Skin of body (tissue), 2 donors: Measurements from ENCODE around the gene TDRD9. TPM values are rescaled to one million over a fixed set of nuclear protein-coding genes. Genes with fewer than 3 reads are reported as not detected.

ENCODE experiments used
- DNase-seq: peaks from one replicate; lab custom pipeline; 2025; lab: John Stamatoyannopoulos, UW
- total RNA-seq: library from RNA; depleted of rRNA; stranded (reverse); fragments of >200 nt; gene quantifications from one replicate; pipeline ENCODE4 v1.2.3, GENCODE V29; 2014

Gene TDRD9
- total RNA-seq, 1 donor from 2014 or later: 0.39 TPM

DNA sequence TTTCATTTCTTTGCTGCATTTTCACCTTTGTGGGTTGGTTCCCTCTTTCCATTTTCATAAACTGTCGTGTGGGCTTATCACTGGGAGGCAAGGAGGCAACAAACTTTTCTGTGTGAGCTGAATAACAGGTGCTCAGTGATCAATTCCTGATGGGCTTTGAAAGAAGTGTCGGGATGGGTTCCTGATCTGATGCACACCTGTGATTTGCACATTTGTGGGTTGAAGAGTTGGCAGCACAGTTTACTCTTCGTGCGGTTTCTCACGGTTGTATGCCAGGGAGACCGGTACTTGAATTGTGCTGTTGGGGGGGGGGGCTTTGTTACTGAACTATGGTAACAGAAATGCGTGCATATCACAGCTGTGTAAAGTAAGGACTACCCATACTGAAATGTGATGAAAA is 141.3 kb downstream of the TDRD9 start:
- no peak for DNase-seq

DNA sequence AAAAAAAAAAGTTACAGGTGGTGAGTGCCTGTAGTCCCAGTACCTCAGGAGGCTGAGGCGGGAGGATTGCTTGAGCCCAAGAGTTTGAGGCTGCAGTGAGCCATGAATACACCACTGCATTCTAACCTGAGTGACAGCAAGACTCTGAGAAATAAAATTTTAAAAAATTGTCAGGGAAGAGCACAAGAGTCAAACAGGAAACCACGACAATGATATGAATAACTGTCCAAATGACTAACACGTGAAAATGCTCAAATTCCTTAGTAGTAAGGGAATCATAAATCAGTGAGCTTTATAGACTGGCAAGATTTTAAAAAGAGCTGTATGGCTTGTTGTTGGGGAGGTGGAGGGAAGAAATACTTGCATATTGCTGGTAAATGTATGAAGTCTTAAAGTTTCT is 144.3 kb downstream of the TDRD9 start:
- no peak for DNase-seq

DNA sequence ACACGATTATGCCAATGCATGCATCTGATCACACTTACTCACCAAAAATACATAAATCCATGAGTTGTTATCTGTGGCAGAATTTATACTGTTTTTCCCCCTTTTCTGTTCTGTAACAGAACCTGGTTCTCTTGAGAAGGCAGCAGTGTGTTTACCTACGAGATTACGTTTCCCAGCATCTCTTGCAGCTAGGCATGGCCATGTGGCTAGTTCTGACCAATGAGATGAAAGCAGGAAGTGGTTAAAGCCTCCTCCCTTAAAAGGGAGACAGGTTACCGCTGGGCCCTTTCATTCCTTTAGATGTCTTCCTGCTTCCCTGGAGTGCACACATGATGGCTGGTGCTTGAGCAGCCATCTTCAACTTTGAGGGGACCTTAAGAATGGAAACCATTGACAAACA is 145.5 kb downstream of the TDRD9 start:
- no peak for DNase-seq

DNA sequence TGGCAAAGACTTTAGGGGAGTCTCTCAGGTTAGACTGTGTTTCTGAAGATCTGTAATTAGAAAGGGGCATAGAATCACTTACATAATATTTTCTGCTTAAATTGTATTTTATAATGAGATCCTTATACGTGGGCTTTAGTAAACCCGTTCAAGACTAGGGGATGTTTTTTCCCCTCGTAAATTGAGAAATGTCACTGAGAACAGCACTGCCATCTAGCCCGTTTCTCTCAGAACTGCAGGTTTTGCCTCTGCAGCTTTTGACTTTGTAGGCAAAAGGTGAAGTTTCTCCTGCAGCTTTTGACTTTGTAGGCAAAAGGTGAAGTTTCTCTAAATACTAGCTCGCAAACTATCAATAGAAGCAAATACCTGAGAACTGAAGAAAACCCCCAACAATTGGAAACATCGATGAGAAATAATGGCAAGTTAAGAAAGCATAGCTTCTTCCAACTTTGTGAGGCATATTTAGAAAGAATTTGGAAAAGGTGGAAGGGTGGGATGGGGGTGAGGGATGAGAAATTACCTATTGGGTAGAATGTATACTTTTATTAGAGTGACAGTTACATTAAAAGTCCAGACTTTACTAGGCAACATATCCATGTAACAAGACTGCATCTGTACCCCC is 147.4 kb downstream of the TDRD9 start:
- no peak for DNase-seq

DNA sequence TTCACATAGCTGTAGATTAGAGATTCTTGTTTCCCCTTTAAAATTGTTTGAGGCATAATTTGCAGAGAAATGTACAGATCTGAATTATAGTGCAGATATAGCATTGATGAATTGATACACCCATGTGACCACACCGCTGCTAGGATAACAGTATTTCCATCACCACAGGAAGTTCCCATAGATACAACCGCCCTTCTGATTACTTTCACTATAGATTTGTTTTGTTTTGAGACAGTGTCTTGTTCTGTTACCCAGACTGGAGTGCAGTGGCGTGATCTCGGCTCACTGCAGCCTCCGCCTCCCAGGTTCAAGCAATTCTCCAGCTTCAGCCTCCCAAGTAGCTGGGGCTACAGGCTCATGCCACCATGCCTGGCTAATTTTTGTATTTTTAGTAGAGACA is 148.5 kb downstream of the TDRD9 start:
- no peak for DNase-seq

- peak; percentile 85 for DNase-seq
Measured at GRCh38 chr14:104078031-104078455, 149.8 kb downstream of the TDRD9 start.

DNA sequence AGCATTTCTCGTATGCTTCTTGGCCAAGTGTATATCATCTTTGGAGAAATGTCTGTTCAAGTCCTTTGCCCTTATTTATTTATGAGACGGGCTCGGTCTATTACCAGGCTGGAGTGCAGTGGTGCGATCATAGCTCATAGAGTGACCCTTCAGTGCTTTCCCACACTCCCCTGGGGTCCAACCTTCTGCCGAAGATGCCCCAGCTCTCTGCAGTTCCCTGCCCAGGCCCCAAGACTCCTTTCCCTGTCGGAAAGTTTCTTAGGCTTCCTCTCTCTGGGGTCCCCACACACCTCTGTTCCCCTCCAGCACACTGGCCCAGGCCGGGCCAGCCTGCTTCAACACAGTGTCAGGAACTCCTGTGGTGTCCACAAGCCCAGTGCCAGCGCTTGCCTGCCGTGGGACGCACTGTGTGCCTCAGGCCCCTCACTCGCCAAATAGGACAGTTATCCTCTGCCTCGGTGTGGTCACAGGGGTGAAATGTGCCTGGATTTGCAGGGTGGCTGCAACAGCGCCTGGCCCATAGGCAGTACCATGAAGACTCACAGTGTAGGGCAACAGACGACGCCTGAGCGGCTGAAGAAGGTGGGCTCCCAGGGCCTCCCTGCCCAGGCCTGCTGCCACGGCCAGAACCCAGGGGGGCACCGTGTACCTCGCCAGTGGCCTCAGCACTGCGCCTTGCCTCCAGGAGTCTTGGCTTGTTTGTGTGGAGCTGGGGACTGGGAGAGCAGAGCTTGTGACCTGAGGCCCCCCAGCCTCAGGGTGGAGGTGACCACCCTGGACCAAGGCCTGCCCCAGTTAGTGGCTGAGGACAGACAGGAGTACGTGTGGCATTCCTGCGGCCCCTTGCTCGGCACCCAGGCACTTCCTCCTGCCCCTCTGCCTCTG is 152.4 kb downstream of the TDRD9 start:
- DNase-seq: no peak

DNA sequence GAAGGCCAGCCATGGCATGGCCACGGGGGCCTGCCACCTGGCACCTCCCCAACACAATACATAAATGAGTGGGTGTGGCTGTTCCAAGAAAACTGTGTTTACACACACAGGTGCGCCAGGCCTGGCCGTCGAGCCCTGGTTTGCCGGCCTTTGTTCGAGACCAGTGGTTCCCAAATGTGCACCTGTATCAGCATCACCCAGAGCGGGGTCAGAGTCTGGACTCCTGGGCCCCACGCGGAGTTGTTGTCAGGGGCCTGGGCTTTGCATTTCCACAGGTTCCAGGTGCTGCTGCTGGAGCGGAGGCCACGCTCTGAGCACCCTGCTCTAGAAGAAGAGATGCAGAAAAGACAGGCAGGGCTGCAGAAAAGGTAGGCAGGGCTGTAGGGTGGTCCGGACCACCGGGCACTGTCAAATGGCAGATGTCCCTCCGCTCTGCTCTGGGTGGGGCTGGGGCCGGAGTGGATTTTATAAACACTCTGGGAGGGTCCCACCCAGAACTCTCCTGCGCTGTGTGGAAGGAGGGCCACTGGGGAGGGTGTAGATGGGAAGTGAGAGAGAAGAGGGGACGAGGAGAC is 153.1 kb downstream of the TDRD9 start:
- DNase-seq: no peak

DNA sequence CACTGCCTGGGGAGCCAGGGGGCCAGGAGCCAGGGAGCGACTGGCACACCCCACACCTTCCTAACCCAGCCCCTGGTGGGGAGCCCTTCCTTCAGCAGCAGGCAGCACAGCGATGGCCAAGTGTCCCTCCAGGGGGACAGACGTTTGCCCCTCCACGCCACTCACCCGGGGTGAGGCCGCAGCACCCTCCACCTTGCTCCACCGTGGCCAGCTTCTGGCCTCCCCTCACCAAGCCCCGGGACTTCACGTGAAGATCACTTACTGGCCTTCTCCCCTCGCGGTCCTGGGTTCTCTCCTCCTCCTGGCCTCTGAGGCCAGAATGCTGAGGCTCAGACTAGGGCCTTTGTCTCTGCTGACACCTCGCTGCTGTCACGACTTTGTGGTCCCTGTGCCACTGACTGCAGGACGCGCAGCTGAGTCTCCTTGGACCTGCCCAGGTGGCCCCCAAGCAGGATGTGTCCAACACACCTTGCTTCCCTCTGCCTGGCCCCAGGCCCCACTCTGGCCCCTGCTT is 153.8 kb downstream of the TDRD9 start:
- no peak for DNase-seq

- no peak for DNase-seq
Measured at GRCh38 chr14:104082807-104083206, 154.6 kb downstream of the TDRD9 start.

DNA sequence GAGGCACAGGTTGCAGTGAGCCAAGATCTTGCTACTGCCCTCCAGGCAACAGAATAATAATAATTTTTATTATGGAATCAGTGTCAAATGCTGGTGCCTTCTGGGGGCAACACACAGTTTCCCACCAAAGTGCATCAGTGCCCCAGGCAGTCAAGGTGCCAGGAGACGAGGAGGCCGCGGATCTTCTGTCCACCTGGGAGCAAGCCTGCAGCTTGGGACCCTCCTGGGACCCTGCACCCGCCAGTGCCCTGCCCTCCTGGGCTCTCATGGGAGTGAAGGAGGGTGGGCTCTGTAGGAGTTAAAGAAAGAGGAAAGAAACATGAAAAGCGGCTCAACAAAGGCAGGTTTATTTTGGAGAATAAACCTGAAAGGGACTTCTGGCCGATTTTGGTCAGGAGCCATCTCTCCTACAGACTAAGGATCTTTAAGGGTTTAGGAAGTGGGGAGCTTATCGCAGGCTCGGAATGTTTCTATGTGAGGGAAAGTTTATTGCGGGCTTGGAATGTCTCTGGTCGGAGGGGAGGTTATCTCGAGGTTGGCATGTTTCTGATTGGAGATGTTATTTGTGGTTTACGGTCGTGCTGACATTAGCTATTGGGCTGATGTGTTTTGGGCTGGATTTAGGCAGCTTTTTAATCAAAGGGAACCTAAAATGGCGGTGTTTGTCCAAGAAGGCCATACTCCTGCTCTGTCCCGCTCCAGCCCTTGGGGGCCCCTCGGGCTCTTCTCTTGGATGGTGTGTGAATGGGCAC is 156.2 kb downstream of the TDRD9 start:
- DNase-seq: no peak

- no peak for DNase-seq
Measured at GRCh38 chr14:104085032-104085888, 157.0 kb downstream of the TDRD9 start, which contains the start of gene ASPG. TSS of gene ASPG (plus strand) at chr14:104085700. CDS start at chr14:104085771, 71 bp downstream.

DNA sequence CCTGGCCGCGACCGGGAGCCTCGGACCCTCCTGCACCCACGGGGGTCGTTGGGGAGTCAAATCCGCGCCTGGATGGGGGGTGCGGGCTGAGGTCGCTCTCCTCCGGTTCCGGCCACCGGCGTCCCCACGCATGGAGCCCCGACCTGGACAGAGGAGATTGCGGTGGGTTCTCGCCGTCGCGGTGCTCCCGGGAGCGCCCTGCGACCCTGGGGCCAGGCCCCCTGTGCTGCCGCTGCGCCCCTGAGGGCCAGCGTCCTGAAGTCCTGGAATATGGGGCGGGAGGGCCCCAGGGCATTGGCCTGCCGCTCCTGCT is 157.6 kb downstream of the TDRD9 start:
- DNase-seq: no peak

DNA sequence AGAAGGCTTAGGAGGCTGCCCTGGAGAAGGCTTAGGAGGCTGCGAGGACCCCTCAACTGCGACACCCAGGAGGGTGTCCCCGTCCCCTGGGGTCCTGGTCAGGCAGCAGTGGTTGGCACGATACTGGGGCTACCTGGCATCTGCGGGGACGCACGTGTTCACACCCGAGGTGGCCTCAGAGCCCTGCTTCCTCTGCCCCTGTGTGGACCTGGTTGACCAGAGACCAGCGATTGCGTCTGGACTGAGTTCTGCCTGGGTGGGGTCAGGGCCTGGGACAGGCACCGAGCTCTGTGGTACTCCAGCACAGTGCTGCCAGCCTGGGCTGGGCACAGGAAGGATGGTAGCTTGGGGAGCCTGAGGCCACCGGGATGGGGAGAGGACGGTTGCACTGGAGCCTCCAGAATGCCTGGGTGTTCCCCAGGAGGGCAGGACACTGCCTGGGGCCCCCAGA is 158.0 kb downstream of the TDRD9 start:
- DNase-seq: no peak

DNA sequence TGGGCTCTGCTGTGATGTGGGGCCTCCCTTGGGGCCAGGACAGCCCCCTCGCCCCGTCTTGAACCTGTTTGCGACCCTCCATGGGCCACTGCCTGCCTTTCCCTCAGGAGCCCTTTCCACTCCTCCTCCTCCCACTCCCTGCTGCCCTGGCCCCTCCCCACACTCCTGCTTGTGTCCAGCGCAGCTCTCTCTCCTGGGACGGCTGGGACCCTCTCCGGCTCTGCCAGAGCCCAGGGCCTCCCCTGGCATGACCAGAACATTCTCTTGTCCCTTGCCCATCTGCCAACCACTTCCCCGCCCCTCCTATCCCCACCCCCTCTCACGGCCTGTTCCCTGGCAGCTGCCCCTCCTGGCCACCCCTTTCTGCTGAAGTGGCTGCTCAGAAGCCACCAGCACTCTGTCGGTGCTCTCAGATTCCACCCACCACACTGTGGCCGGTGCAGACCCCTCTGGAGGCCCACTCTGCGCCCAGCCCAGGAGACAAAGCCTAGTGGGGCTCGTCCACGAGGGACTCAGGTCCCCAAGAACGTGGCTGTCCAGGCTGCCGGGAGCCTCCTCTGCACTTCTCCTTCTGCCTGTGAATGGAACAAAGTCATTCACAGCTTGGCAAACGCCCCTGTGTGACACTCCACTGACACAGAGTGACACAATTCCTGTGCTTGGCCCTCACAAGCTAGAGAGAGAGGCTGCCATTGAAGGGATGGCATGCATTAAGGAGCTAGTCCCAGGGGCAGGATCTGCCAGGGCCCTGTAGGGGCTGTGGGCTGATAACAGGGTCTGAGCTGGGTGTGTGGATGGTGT is 158.6 kb downstream of the TDRD9 start:
- no peak for DNase-seq

- no peak for DNase-seq
Measured at GRCh38 chr14:104087505-104087904, 159.2 kb downstream of the TDRD9 start.

DNA sequence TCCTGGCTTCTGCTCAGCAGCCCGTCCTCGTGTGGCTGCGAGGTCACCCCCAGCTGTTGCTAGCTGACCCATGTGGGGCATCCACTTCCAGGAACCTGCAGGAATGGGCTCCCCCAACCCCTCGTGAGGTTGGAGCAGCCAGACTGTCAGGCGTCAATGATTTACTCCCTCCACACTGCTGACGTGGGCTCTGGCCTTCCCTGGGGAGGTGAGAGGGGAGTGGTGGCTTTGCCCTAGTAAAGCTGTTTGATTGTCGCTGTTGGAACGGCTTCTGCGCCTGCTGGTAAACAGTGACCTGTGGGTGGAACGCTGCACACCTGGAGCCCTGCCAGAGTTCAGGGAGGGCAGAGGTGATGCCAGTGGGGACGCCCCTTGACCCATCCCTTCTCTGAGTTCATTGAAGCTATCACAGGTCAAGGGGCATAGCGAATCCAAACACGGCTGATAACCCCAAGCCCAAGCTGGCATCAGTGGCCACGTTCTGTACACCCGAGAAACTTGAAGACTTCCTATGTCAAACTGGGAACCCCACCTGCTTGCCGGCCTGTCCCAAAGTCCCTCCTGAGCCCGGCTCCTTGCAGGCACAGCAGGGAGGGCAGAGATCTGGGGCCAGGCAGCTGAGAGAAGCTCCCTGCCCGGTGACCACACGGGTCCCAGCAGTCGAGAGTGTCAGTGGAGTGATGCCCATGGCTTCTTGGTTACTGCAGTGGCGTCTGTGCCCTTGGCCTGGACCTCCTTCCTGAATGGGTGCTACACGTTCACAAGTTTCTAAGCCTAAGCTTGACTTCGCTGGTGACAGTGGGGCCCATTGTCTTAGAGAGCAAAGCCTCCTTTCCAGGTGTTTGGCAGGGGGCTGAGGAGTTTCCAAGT is 160.0 kb downstream of the TDRD9 start:
- DNase-seq: no peak

DNA sequence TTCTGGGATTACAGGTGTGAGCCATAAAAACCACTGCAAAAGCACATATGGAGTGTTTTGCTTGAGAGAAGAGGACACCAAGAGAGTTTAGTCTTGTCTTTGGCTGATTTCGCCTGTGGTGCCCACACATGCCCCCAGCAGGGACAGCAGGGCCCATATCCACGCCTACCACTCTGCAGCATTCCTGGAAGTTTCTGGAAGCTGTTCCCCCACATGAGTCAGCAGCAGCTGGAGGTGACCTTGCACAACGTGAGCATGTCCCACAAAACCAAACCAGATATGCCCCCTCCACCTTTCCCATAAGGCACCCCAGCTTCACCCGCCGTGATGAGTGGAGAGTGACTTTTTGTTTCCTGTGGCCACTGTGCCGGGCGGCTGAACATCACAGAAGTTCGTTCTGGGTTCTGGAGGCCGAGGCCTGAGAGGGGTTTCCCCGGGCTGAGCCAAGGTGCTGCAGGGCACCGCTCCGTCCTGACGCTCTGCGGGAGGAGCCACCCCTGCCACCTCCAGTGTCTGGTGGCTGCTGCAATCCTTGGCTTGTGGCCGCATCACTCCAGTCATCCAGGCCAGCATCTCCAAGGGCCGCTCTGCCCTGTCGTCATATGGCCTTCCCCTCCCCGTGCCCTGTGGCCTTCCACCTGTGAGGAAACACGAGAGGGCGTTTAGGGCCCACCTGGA is 162.0 kb downstream of the TDRD9 start:
- DNase-seq: no peak
